ENCODE data around the gene OIP5. TPM values are rescaled to one million over a fixed set of nuclear protein-coding genes. Genes with fewer than 3 reads are reported as not detected.
A peak's percentile ranks its signal among the peaks of the same experiment; 100 is the strongest.

The OIP5 gene
- total and polyA plus RNA-seq, 2 of the 13 experiments (the other 11 are each of a cell fraction or from before 2014, with no cell fraction given), result 10.7 to 38.0 TPM

DNA sequence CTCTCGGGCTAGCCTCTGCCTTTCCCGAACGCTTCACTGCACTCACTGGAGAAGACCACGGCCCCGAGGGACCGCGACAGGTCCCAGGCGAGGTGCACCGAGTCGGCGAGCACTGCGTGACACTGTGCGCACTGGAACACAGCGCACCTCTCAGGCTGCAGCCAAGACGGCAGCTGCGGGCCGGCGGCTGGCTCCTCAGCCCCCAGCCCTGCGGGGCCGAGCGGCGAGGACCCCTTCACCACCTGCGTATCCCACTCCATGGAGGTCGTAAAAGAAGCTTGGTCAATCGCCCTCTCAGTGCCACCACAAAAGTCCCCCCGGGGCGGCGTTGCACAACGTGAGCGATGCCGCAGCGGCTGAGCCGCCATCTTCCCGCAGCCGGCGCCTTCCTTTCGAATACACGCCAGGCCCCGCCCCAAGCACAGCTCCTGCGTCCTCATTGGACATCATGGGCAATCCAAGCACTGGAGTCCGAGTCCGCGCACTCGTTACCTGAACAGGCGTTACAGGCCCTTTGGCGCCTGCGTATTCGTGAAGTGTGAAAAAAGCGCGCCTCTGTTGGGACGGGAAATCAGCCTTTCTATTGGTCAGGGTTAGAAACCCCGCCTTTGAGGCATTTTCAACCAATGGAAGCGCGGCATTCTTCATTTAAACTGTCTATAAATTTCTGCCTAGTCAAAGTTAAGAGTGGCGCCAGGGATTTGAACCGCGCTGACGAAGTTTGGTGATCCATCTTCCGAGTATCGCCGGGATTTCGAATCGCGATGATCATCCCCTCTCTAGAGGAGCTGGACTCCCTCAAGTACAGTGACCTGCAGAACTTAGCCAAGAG lies at the start of gene OIP5, which contains the start of gene NUSAP1 (continued):
- TF ChIP-seq, protein P1, sequence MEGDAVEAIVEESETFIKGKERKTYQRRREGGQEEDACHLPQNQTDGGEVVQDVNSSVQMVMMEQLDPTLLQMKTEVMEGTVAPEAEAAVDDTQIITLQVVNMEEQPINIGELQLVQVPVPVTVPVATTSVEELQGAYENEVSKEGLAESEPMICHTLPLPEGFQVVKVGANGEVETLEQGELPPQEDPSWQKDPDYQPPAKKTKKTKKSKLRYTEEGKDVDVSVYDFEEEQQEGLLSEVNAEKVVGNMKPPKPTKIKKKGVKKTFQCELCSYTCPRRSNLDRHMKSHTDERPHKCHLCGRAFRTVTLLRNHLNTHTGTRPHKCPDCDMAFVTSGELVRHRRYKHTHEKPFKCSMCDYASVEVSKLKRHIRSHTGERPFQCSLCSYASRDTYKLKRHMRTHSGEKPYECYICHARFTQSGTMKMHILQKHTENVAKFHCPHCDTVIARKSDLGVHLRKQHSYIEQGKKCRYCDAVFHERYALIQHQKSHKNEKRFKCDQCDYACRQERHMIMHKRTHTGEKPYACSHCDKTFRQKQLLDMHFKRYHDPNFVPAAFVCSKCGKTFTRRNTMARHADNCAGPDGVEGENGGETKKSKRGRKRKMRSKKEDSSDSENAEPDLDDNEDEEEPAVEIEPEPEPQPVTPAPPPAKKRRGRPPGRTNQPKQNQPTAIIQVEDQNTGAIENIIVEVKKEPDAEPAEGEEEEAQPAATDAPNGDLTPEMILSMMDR (CRISPR knock-in tag; IDR thresholded peaks at IDR 0.05), result peak; percentile 81; the same call in 1 of the 2 replicates
- peak; percentile 98 for TF ChIP-seq HDAC1 (CRISPR knock-in tag; IDR thresholded peaks at IDR 0.05)
- no peak for TF ChIP-seq NFE2 (CRISPR knock-in tag; IDR thresholded peaks at IDR 0.05)
- TF ChIP-seq KLF15 (CRISPR knock-in tag; IDR thresholded peaks at IDR 0.05; ENCODE audit: borderline replicate concordance), result no peak
- TF ChIP-seq, protein P2, sequence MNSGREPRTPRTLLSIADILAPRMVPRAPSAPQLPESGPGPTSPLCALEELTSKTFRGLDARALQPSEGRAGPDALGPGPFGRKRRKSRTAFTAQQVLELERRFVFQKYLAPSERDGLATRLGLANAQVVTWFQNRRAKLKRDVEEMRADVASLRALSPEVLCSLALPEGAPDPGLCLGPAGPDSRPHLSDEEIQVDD (CRISPR knock-in tag; IDR thresholded peaks at IDR 0.05; ENCODE audit: borderline replicate concordance), result no peak
- TF ChIP-seq MEIS2 (CRISPR knock-in tag; IDR thresholded peaks at IDR 0.05), result no peak; the same call in 1 of the 2 replicates
- TF ChIP-seq MZF1 (CRISPR knock-in tag; IDR thresholded peaks at IDR 0.05; ENCODE audit: borderline replicate concordance), result no peak
- no peak for TF ChIP-seq RBAK (CRISPR knock-in tag; IDR thresholded peaks at IDR 0.05)
- 0 out of 2 replicates have a peak, but pooled peaks have one; percentile 70 for TF ChIP-seq ELF4 (CRISPR knock-in tag; IDR thresholded peaks at IDR 0.05; ENCODE audit: borderline replicate concordance)
- TF ChIP-seq, protein P3, sequence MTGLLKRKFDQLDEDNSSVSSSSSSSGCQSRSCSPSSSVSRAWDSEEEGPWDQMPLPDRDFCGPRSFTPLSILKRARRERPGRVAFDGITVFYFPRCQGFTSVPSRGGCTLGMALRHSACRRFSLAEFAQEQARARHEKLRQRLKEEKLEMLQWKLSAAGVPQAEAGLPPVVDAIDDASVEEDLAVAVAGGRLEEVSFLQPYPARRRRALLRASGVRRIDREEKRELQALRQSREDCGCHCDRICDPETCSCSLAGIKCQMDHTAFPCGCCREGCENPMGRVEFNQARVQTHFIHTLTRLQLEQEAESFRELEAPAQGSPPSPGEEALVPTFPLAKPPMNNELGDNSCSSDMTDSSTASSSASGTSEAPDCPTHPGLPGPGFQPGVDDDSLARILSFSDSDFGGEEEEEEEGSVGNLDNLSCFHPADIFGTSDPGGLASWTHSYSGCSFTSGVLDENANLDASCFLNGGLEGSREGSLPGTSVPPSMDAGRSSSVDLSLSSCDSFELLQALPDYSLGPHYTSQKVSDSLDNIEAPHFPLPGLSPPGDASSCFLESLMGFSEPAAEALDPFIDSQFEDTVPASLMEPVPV (CRISPR knock-in tag; IDR thresholded peaks at IDR 0.05), result peak; percentile 84
- TF ChIP-seq AGO2 (optimal IDR thresholded peaks at IDR 0.05; ENCODE audit: low read depth, low read length), result peak; percentile 50
- no peak; the same call in 1 of the 2 replicates for TF ChIP-seq ZNF839 (CRISPR knock-in tag; IDR thresholded peaks at IDR 0.05; ENCODE audit: borderline replicate concordance)
- TF ChIP-seq, protein P4, sequence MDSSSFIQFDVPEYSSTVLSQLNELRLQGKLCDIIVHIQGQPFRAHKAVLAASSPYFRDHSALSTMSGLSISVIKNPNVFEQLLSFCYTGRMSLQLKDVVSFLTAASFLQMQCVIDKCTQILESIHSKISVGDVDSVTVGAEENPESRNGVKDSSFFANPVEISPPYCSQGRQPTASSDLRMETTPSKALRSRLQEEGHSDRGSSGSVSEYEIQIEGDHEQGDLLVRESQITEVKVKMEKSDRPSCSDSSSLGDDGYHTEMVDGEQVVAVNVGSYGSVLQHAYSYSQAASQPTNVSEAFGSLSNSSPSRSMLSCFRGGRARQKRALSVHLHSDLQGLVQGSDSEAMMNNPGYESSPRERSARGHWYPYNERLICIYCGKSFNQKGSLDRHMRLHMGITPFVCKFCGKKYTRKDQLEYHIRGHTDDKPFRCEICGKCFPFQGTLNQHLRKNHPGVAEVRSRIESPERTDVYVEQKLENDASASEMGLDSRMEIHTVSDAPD (CRISPR knock-in tag; IDR thresholded peaks at IDR 0.05), result no peak; the same call in 1 of the 2 replicates
- TF ChIP-seq SKI (IDR thresholded peaks at IDR 0.05; ENCODE audit: partially characterized antibody), result no peak
- 0 out of 2 replicates have a peak, but pooled peaks have one; percentile 37 for TF ChIP-seq FOXM1 (CRISPR knock-in tag; IDR thresholded peaks at IDR 0.05)
- TF ChIP-seq, protein P5, sequence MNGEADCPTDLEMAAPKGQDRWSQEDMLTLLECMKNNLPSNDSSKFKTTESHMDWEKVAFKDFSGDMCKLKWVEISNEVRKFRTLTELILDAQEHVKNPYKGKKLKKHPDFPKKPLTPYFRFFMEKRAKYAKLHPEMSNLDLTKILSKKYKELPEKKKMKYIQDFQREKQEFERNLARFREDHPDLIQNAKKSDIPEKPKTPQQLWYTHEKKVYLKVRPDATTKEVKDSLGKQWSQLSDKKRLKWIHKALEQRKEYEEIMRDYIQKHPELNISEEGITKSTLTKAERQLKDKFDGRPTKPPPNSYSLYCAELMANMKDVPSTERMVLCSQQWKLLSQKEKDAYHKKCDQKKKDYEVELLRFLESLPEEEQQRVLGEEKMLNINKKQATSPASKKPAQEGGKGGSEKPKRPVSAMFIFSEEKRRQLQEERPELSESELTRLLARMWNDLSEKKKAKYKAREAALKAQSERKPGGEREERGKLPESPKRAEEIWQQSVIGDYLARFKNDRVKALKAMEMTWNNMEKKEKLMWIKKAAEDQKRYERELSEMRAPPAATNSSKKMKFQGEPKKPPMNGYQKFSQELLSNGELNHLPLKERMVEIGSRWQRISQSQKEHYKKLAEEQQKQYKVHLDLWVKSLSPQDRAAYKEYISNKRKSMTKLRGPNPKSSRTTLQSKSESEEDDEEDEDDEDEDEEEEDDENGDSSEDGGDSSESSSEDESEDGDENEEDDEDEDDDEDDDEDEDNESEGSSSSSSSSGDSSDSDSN (CRISPR knock-in tag; IDR thresholded peaks at IDR 0.05), result no peak
- TF ChIP-seq, protein P6, sequence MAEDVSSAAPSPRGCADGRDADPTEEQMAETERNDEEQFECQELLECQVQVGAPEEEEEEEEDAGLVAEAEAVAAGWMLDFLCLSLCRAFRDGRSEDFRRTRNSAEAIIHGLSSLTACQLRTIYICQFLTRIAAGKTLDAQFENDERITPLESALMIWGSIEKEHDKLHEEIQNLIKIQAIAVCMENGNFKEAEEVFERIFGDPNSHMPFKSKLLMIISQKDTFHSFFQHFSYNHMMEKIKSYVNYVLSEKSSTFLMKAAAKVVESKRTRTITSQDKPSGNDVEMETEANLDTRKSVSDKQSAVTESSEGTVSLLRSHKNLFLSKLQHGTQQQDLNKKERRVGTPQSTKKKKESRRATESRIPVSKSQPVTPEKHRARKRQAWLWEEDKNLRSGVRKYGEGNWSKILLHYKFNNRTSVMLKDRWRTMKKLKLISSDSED (CRISPR knock-in tag; IDR thresholded peaks at IDR 0.05), result 0 out of 2 replicates have a peak, but pooled peaks have one; percentile 53
- TF ChIP-seq TARDBP (CRISPR knock-in tag; IDR thresholded peaks at IDR 0.05), result no peak; the same call in none of the 2 replicates
- TF ChIP-seq BORCS8-MEF2B (CRISPR knock-in tag; IDR thresholded peaks at IDR 0.05), result no peak; the same call in none of the 2 replicates
